ENCODE measurements around the gene ACER3. TPM values are rescaled to one million over a fixed set of nuclear protein-coding genes. Genes with fewer than 3 reads are reported as not detected.

ACER3 gene
- total and polyA plus RNA-seq, 4 donors: 1.9 to 5.9 (median 4.2) TPM

DNA sequence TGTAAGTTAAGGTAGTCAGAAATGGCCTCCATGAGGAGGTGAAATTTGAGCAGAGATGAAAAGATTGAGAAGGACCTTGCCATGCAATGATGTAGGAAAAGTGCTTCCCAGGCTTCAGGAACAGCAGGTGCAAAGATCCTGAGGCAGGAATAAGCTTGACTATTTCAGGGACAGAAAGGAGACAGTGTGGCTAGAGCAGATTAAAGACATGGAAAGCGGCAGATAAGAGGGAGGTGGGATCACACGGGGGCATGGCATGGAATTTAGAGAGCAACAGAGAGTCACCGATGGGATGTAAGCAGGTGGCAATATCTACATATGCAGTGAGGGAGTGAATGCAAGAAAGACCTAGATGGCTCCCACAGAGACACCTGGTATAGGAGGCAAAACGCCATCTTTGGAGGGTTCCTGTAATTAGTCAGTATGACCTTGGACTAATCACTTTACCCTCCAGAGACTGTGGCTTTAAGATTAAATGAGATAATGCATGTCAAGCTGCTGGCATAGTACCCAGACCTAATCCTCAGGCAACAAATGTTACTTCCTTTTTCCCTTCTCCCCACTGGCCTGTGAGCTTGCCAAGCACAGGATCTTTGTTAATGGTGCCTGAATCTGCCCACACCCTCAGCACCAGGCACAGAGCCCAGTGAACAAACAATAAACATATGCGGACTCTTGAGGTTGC lies 24.6 kb upstream of the ACER3 start:
- no peak overlapping the region for H3K9ac ChIP-seq (ENCODE audit: low read depth in 1 of 2, low read length in 2 of 2)
- DNase-seq (ENCODE audit: low spot score): no peak
- H3K27ac ChIP-seq (ENCODE audit: low read depth in 1 of 2, low read length in 2 of 2): no peak overlapping the region
- peaks cover 0 to 5% (median 0%) of the 10 kb centered on the region in 4 donors for H3K4me1 ChIP-seq (ENCODE audit: control insufficient read depth in 4 of 4, insufficient read depth in 4 of 4, low read length in 3 of 4)
- no peaks in the 10 kb centered on the region for H3K9me3 ChIP-seq (ENCODE audit: control insufficient read depth in 4 of 4, low read length in 3 of 4)
- WGBS: 62% methylated on average over 5 of the region's 5 CpGs
- TF ChIP-seq RAD21 (IDR thresholded peaks at IDR 0.05): peak in 1 of 2 donors; percentile 12
- TF ChIP-seq GABPA (IDR thresholded peaks at IDR 0.05 in 1 of 2, conservative IDR thresholded peaks at IDR 0.05 in 1 of 2): no peak
- TF ChIP-seq EGR1 (IDR thresholded peaks at IDR 0.05; ENCODE audit: low read depth in 2 of 2): no peak
- no peaks in the 10 kb centered on the region for H3K36me3 ChIP-seq (ENCODE audit: control insufficient read depth in 4 of 4, insufficient read depth in 3 of 4, low read depth in 1 of 4, low read length in 3 of 4)
- no peak overlapping the region for H3K4me3 ChIP-seq (ENCODE audit: low read depth in 1 of 3, low read length in 3 of 3)
- no peaks in the 10 kb centered on the region for H3K27me3 ChIP-seq (ENCODE audit: control insufficient read depth in 4 of 4, insufficient read depth in 4 of 4, low read length in 3 of 4)

GRCh38 chr11:76836613-76837291 lies 24.0 kb upstream of the ACER3 start:
- WGBS: 63% methylated on average over 11 of the region's 11 CpGs
- Histone ChIP-seq H3K27me3 (ENCODE audit: control insufficient read depth in 4 of 4, insufficient read depth in 4 of 4, low read length in 3 of 4) (no peaks in the 10 kb centered on the region), H3K36me3 (ENCODE audit: control insufficient read depth in 4 of 4, insufficient read depth in 3 of 4, low read depth in 1 of 4, low read length in 3 of 4) (no peaks in the 10 kb centered on the region), H3K4me3 (ENCODE audit: low read depth in 1 of 3, low read length in 3 of 3) (no peak overlapping the region), H3K9ac (ENCODE audit: low read depth in 1 of 2, low read length in 2 of 2) (no peak overlapping the region), H3K9me3 (ENCODE audit: control insufficient read depth in 4 of 4, low read length in 3 of 4) (no peaks in the 10 kb centered on the region), H3K27ac (ENCODE audit: low read depth in 1 of 2, low read length in 2 of 2) (no peak overlapping the region), H3K4me1 (ENCODE audit: control insufficient read depth in 4 of 4, insufficient read depth in 4 of 4, low read length in 3 of 4) (peaks cover 0 to 11% (median 4%) of the 10 kb centered on the region in 4 donors)
- DNase-seq (ENCODE audit: low spot score): no peak
- TF ChIP-seq YY1 (IDR thresholded peaks at IDR 0.05) (no peak), SP1 (IDR thresholded peaks at IDR 0.05) (no peak), HNF4G (IDR thresholded peaks at IDR 0.05) (no peak), ATF3 (IDR thresholded peaks at IDR 0.05) (no peak), FOXA2 (IDR thresholded peaks at IDR 0.05) (no peak), EGR1 (IDR thresholded peaks at IDR 0.05; ENCODE audit: low read depth in 2 of 2) (no peak), GABPA (IDR thresholded peaks at IDR 0.05 in 1 of 2, conservative IDR thresholded peaks at IDR 0.05 in 1 of 2) (no peak), RXRA (IDR thresholded peaks at IDR 0.05) (no peak), RAD21 (IDR thresholded peaks at IDR 0.05) (no peak), HNF4A (conservative IDR thresholded peaks at IDR 0.05) (no peak), NR2F2 (IDR thresholded peaks at IDR 0.05) (no peak), FOXA1 (IDR thresholded peaks at IDR 0.05) (no peak), TAF1 (conservative IDR thresholded peaks at IDR 0.05) (no peak), JUND (IDR thresholded peaks at IDR 0.05) (no peak), ZBTB33 (IDR thresholded peaks at IDR 0.05) (no peak)
- TF ChIP-seq, protein P1, sequence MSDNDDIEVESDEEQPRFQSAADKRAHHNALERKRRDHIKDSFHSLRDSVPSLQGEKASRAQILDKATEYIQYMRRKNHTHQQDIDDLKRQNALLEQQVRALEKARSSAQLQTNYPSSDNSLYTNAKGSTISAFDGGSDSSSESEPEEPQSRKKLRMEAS (IDR thresholded peaks at IDR 0.05): no peak
- TF ChIP-seq, protein P2, sequence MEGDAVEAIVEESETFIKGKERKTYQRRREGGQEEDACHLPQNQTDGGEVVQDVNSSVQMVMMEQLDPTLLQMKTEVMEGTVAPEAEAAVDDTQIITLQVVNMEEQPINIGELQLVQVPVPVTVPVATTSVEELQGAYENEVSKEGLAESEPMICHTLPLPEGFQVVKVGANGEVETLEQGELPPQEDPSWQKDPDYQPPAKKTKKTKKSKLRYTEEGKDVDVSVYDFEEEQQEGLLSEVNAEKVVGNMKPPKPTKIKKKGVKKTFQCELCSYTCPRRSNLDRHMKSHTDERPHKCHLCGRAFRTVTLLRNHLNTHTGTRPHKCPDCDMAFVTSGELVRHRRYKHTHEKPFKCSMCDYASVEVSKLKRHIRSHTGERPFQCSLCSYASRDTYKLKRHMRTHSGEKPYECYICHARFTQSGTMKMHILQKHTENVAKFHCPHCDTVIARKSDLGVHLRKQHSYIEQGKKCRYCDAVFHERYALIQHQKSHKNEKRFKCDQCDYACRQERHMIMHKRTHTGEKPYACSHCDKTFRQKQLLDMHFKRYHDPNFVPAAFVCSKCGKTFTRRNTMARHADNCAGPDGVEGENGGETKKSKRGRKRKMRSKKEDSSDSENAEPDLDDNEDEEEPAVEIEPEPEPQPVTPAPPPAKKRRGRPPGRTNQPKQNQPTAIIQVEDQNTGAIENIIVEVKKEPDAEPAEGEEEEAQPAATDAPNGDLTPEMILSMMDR (IDR thresholded peaks at IDR 0.05; ENCODE audit: low read depth, low read length, missing input control): no peak
- TF ChIP-seq, protein P3, sequence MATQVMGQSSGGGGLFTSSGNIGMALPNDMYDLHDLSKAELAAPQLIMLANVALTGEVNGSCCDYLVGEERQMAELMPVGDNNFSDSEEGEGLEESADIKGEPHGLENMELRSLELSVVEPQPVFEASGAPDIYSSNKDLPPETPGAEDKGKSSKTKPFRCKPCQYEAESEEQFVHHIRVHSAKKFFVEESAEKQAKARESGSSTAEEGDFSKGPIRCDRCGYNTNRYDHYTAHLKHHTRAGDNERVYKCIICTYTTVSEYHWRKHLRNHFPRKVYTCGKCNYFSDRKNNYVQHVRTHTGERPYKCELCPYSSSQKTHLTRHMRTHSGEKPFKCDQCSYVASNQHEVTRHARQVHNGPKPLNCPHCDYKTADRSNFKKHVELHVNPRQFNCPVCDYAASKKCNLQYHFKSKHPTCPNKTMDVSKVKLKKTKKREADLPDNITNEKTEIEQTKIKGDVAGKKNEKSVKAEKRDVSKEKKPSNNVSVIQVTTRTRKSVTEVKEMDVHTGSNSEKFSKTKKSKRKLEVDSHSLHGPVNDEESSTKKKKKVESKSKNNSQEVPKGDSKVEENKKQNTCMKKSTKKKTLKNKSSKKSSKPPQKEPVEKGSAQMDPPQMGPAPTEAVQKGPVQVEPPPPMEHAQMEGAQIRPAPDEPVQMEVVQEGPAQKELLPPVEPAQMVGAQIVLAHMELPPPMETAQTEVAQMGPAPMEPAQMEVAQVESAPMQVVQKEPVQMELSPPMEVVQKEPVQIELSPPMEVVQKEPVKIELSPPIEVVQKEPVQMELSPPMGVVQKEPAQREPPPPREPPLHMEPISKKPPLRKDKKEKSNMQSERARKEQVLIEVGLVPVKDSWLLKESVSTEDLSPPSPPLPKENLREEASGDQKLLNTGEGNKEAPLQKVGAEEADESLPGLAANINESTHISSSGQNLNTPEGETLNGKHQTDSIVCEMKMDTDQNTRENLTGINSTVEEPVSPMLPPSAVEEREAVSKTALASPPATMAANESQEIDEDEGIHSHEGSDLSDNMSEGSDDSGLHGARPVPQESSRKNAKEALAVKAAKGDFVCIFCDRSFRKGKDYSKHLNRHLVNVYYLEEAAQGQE (IDR thresholded peaks at IDR 0.05): no peak

Data from liver (tissue), 9 donors.